ENCODE results near the gene LRRK1.

The LRRK1 gene

GRCh38 chr15:101042320-101042719 lies 123.2 kb downstream of the LRRK1 start:
- H3K27me3 ChIP-seq (ENCODE audit: low read depth, low read length), result no peaks in the 10 kb centered on the region
- no peaks in the 10 kb centered on the region for H3K9me3 ChIP-seq (ENCODE audit: insufficient read depth, low read length)
- no peaks in the 10 kb centered on the region for H3K79me2 ChIP-seq (ENCODE audit: low read length)
- no peak overlapping the region for H3K4me2 ChIP-seq (ENCODE audit: low read length)
- H3K27ac ChIP-seq (ENCODE audit: low read length), result no peak overlapping the region
- no peak overlapping the region for H2AFZ ChIP-seq (ENCODE audit: low read depth, low read length)
- no peak overlapping the region for H3K9ac ChIP-seq (ENCODE audit: low read length)
- no peak overlapping the region for H3K4me3 ChIP-seq (ENCODE audit: low read length)
- TF ChIP-seq EZH2phosphoT487 (IDR thresholded peaks at IDR 0.05; ENCODE audit: low read depth), result no peak
- TF ChIP-seq CTCF (IDR thresholded peaks at IDR 0.05; ENCODE audit: low read depth, low read length), result no peak
- peaks cover 80% of the 10 kb centered on the region for H3K36me3 ChIP-seq (replicated peaks; ENCODE audit: low read depth, low read length)
- H3K4me1 ChIP-seq (ENCODE audit: low read length), result peaks cover 12% of the 10 kb centered on the region
- H4K20me1 ChIP-seq (ENCODE audit: insufficient read depth, low read length), result no peaks in the 10 kb centered on the region

DNA sequence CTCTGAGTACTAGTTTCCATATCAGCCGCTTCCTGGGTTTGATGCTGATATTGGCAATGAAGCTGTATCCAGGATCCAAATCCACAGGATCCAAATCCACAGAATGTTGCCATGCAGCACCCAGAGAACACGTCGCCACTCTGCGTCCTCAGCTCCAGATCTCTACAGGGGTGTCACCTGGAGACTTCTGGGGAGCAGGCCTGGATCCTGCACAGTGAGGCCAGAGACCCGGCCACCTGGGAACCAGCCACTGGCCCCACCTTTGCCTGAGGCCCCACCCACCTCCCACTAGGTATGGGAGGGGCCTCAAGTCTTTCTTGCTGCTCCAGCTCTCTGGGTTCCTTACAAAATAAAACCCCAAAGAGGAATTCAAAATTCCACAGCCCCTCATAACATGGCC lies 123.9 kb downstream of the LRRK1 start:
- Histone ChIP-seq H3K4me1 (ENCODE audit: low read length) (peaks cover 13% of the 10 kb centered on the region), H3K4me2 (ENCODE audit: low read length) (no peak overlapping the region), H3K9ac (ENCODE audit: low read length) (no peak overlapping the region), H3K27me3 (ENCODE audit: low read depth, low read length) (no peaks in the 10 kb centered on the region), H2AFZ (ENCODE audit: low read depth, low read length) (no peak overlapping the region), H4K20me1 (ENCODE audit: insufficient read depth, low read length) (no peaks in the 10 kb centered on the region), H3K27ac (ENCODE audit: low read length) (no peak overlapping the region), H3K79me2 (ENCODE audit: low read length) (no peaks in the 10 kb centered on the region), H3K4me3 (ENCODE audit: low read length) (no peak overlapping the region), H3K36me3 (replicated peaks; ENCODE audit: low read depth, low read length) (peaks cover 83% of the 10 kb centered on the region), H3K9me3 (ENCODE audit: insufficient read depth, low read length) (no peaks in the 10 kb centered on the region)
- no peak for TF ChIP-seq EZH2phosphoT487 (IDR thresholded peaks at IDR 0.05; ENCODE audit: low read depth)
- no peak for TF ChIP-seq CTCF (IDR thresholded peaks at IDR 0.05; ENCODE audit: low read depth, low read length)

DNA sequence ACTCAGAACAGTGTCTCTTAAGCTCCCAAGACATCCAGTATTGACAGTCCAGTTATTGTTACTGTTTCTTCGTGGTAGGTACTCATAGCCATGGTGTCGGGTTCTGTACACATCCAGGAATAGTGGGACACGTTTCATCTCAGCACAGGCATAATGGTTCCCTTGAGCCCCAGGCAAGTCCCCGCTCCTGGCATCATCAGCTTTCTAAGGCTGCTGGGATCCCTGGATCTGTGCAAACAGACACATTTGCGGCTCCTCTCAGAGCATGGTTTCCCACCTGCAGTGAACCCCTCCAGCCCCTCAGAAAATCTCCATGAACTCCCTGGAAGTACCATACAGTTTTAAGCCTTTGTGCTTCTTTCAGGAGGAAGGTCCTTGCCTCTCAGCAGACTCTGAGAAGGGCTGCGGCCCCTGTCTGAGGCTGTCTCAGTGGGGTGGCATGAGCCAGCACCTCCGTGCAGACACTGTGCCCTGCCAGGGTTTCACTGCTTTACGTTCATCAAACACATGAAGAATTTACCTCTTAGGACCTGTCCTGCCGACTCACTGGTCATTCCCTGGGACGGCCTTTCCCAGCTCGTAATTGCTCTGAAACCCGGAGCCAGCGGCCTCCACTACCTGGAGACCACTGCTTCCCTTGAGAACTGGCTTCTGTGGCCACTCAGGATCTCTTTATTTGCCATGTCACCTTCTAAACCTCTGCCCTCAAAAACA lies 124.9 kb downstream of the LRRK1 start:
- Histone ChIP-seq H3K9ac (ENCODE audit: low read length) (no peak overlapping the region), H3K4me2 (ENCODE audit: low read length) (no peak overlapping the region), H4K20me1 (ENCODE audit: insufficient read depth, low read length) (no peaks in the 10 kb centered on the region), H3K79me2 (ENCODE audit: low read length) (no peaks in the 10 kb centered on the region), H3K4me1 (ENCODE audit: low read length) (peaks cover 13% of the 10 kb centered on the region), H2AFZ (ENCODE audit: low read depth, low read length) (no peak overlapping the region), H3K9me3 (ENCODE audit: insufficient read depth, low read length) (no peaks in the 10 kb centered on the region), H3K27ac (ENCODE audit: low read length) (no peak overlapping the region), H3K4me3 (ENCODE audit: low read length) (no peak overlapping the region), H3K36me3 (replicated peaks; ENCODE audit: low read depth, low read length) (peaks cover 80% of the 10 kb centered on the region), H3K27me3 (ENCODE audit: low read depth, low read length) (no peaks in the 10 kb centered on the region)
- TF ChIP-seq CTCF (IDR thresholded peaks at IDR 0.05; ENCODE audit: low read depth, low read length) (no peak), EZH2phosphoT487 (IDR thresholded peaks at IDR 0.05; ENCODE audit: low read depth) (no peak)

- Histone ChIP-seq H3K4me1 (ENCODE audit: low read length) (peaks cover 13% of the 10 kb centered on the region), H3K9me3 (ENCODE audit: insufficient read depth, low read length) (no peaks in the 10 kb centered on the region), H4K20me1 (ENCODE audit: insufficient read depth, low read length) (no peaks in the 10 kb centered on the region), H3K9ac (ENCODE audit: low read length) (no peak overlapping the region), H2AFZ (ENCODE audit: low read depth, low read length) (no peak overlapping the region), H3K79me2 (ENCODE audit: low read length) (no peaks in the 10 kb centered on the region), H3K27me3 (ENCODE audit: low read depth, low read length) (no peaks in the 10 kb centered on the region), H3K27ac (ENCODE audit: low read length) (no peak overlapping the region), H3K4me3 (ENCODE audit: low read length) (no peak overlapping the region), H3K4me2 (ENCODE audit: low read length) (no peak overlapping the region), H3K36me3 (replicated peaks; ENCODE audit: low read depth, low read length) (peaks cover 81% of the 10 kb centered on the region)
- TF ChIP-seq CTCF (IDR thresholded peaks at IDR 0.05; ENCODE audit: low read depth, low read length) (no peak), EZH2phosphoT487 (IDR thresholded peaks at IDR 0.05; ENCODE audit: low read depth) (no peak)
Observed at GRCh38 chr15:101044625-101045235, 125.6 kb downstream of the LRRK1 start.

Measured in OCI-LY3 (cell line).